ENCODE results near the gene MLXIP. TPM values are rescaled to one million over a fixed set of nuclear protein-coding genes. Genes with fewer than 3 reads are reported as not detected.

The MLXIP gene
- total RNA-seq, 2 experiments from 2014 or later: 27.5 to 44.7 TPM

- no TSS peak for BruUV-seq (replicated peaks)
- ChIA-PET POLR2A (interaction anchor here (0.6 kb wide), 1 partner anchor 129 kb away, joined by 5 read pairs; no protein-coding TSS in a partner anchor), CTCF (ENCODE audit: unreplicated experiment) (no interaction called here)
- H3K79me2 ChIP-seq (ENCODE audit: insufficient read depth, low read depth, low read length): no peaks in the 10 kb centered on the region
- no peaks in the 10 kb centered on the region for H3K9me3 ChIP-seq (ENCODE audit: low read length)
- H3K36me3 ChIP-seq (ENCODE audit: insufficient read depth, low read length): peaks cover 26% of the 10 kb centered on the region
- no peak overlapping the region for H3K4me3 ChIP-seq (ENCODE audit: low read depth, low read length, poor library complexity, severe bottlenecking)
- no peaks in the 10 kb centered on the region for H4K20me1 ChIP-seq (ENCODE audit: insufficient read depth, low read length)
- TF ChIP-seq CTCF (conservative IDR thresholded peaks at IDR 0.05; ENCODE audit: low read length): no peak
- TF ChIP-seq EZH2phosphoT487 (IDR thresholded peaks at IDR 0.05; ENCODE audit: borderline replicate concordance, low read depth, low read length): no peak
- DNase-seq (ENCODE audit: low spot score): no peak
- H3K27ac ChIP-seq (ENCODE audit: low read depth, low read length, poor library complexity, severe bottlenecking): no peak overlapping the region
- no peak overlapping the region for H2AFZ ChIP-seq (ENCODE audit: low read length)
- no peak overlapping the region for H3K4me2 ChIP-seq (ENCODE audit: low read length)
- no peaks in the 10 kb centered on the region for H3K9me2 ChIP-seq (ENCODE audit: insufficient read depth, low read length)
- intact Hi-C loops (cut with micrococcal nuclease; ENCODE audit: unreplicated experiment): no loop called here
- H3K4me1 ChIP-seq (ENCODE audit: insufficient read depth, low read length, poor library complexity, severe bottlenecking): no peaks in the 10 kb centered on the region
These were observed 59.6 kb downstream of the MLXIP start for GRCh38 chr12:122138181-122138580.

- no peak for DNase-seq (ENCODE audit: low spot score)
- no peaks in the 10 kb centered on the region for H3K9me2 ChIP-seq (ENCODE audit: insufficient read depth, low read length)
- intact Hi-C loops (cut with micrococcal nuclease; ENCODE audit: unreplicated experiment): no loop called here
- POLR2A ChIA-PET: interaction anchor here (0.6 kb wide), 1 partner anchor 128 kb away, joined by 5 read pairs; no protein-coding TSS in a partner anchor
- H2AFZ ChIP-seq (ENCODE audit: low read length): no peak overlapping the region
- no peaks in the 10 kb centered on the region for H3K4me1 ChIP-seq (ENCODE audit: insufficient read depth, low read length, poor library complexity, severe bottlenecking)
- BruUV-seq (replicated peaks): no TSS peak
- no peak for TF ChIP-seq CTCF (conservative IDR thresholded peaks at IDR 0.05; ENCODE audit: low read length)
- TF ChIP-seq EZH2phosphoT487 (IDR thresholded peaks at IDR 0.05; ENCODE audit: borderline replicate concordance, low read depth, low read length): no peak
- no peaks in the 10 kb centered on the region for H4K20me1 ChIP-seq (ENCODE audit: insufficient read depth, low read length)
- no peaks in the 10 kb centered on the region for H3K79me2 ChIP-seq (ENCODE audit: insufficient read depth, low read depth, low read length)
- no peak overlapping the region for H3K27ac ChIP-seq (ENCODE audit: low read depth, low read length, poor library complexity, severe bottlenecking)
- peaks cover 21% of the 10 kb centered on the region for H3K36me3 ChIP-seq (ENCODE audit: insufficient read depth, low read length)
- CTCF ChIA-PET (ENCODE audit: unreplicated experiment): no interaction called here
- H3K9me3 ChIP-seq (ENCODE audit: low read length): no peaks in the 10 kb centered on the region
- no peak overlapping the region for H3K4me3 ChIP-seq (ENCODE audit: low read depth, low read length, poor library complexity, severe bottlenecking)
- H3K4me2 ChIP-seq (ENCODE audit: low read length): no peak overlapping the region
These were observed 60.1 kb downstream of the MLXIP start for GRCh38 chr12:122138616-122139015.

GRCh38 chr12:122139266-122139665 is 60.7 kb downstream of the MLXIP start:
- Histone ChIP-seq H2AFZ (ENCODE audit: low read length) (no peak overlapping the region), H3K27ac (ENCODE audit: low read depth, low read length, poor library complexity, severe bottlenecking) (no peak overlapping the region), H3K9me3 (ENCODE audit: low read length) (no peaks in the 10 kb centered on the region), H3K36me3 (ENCODE audit: insufficient read depth, low read length) (peaks cover 16% of the 10 kb centered on the region; the same call in 1 of the 2 replicates), H3K4me3 (ENCODE audit: low read depth, low read length, poor library complexity, severe bottlenecking) (no peak overlapping the region), H3K4me2 (ENCODE audit: low read length) (no peak overlapping the region), H4K20me1 (ENCODE audit: insufficient read depth, low read length) (no peaks in the 10 kb centered on the region), H3K4me1 (ENCODE audit: insufficient read depth, low read length, poor library complexity, severe bottlenecking) (no peaks in the 10 kb centered on the region), H3K9me2 (ENCODE audit: insufficient read depth, low read length) (no peaks in the 10 kb centered on the region), H3K79me2 (ENCODE audit: insufficient read depth, low read depth, low read length) (no peaks in the 10 kb centered on the region)
- CTCF ChIA-PET (ENCODE audit: unreplicated experiment): no interaction called here
- intact Hi-C loops (cut with micrococcal nuclease; ENCODE audit: unreplicated experiment): no loop called here
- no TSS peak for BruUV-seq (replicated peaks)
- DNase-seq (ENCODE audit: low spot score): no peak
- TF ChIP-seq EZH2phosphoT487 (IDR thresholded peaks at IDR 0.05; ENCODE audit: borderline replicate concordance, low read depth, low read length) (no peak), CTCF (conservative IDR thresholded peaks at IDR 0.05; ENCODE audit: low read length) (no peak)
- POLR2A ChIA-PET: no interaction called here

Measured in OCI-LY7 (cell line).